ENCODE results near the gene OAT.
A peak's percentile ranks its signal among the peaks of the same experiment; 100 is the strongest.

The OAT gene

GRCh38 chr10:124403548-124403947 is 15.2 kb downstream of the OAT start:
- peak in 4 of 58 donors; percentile 17 to 62 (median 29) for DNase-seq

- no peak for DNase-seq
Measured at GRCh38 chr10:124402273-124402672, 16.4 kb downstream of the OAT start.

- DNase-seq = no peak
Measured at GRCh38 chr10:124401633-124402032, 17.1 kb downstream of the OAT start.

- DNase-seq = no peak
Measured at GRCh38 chr10:124394583-124394982, 24.1 kb downstream of the OAT start.

GRCh38 chr10:124392626-124393342 is 25.9 kb downstream of the OAT start:
- no peak for DNase-seq

GRCh38 chr10:124390471-124391187 is 28.1 kb downstream of the OAT start:
- DNase-seq = no peak

GRCh38 chr10:124389613-124390361 is 28.9 kb downstream of the OAT start:
- no peak for DNase-seq

- peak in 56 of 58 donors; percentile 12 to 90 (median 77) for DNase-seq
Measured at GRCh38 chr10:124388823-124389612, 29.7 kb downstream of the OAT start.

- no peak for DNase-seq
Measured at GRCh38 chr10:124388476-124388822, 30.3 kb downstream of the OAT start.

GRCh38 chr10:124387078-124387874 is 31.4 kb downstream of the OAT start:
- DNase-seq = no peak

GRCh38 chr10:124386186-124387077 is 32.3 kb downstream of the OAT start:
- DNase-seq = no peak

- no peak for DNase-seq
Measured at GRCh38 chr10:124385627-124386185, 33.0 kb downstream of the OAT start.

GRCh38 chr10:124384591-124385190 is 34.0 kb downstream of the OAT start:
- DNase-seq = no peak

GRCh38 chr10:124384172-124384571 is 34.6 kb downstream of the OAT start:
- peak in 2 of 58 donors; percentile 6 to 16 for DNase-seq

GRCh38 chr10:124383496-124383895 is 35.2 kb downstream of the OAT start:
- DNase-seq = no peak

GRCh38 chr10:124381011-124381611 is 37.6 kb downstream of the OAT start:
- DNase-seq = no peak

GRCh38 chr10:124380256-124380995 is 38.3 kb downstream of the OAT start:
- no peak for DNase-seq
